Endothelial cell of umbilical vein (primary cell): ENCODE results near the gene LAMA5. TPM values are rescaled to one million over a fixed set of nuclear protein-coding genes. Genes with fewer than 3 reads are reported as not detected.

Source experiments
- BruUV-seq: library from RNA; stranded (reverse); fragments of 400-500 nt; replicated peaks from 2 replicates; lab custom pipeline; 2021; lab: Mats Ljungman, UMichigan
- CTCF ChIA-PET: fragments of 300-600, 350-600 bp; sonication (Branson Sonifier 250); formaldehyde crosslinking; loops from one replicate; lab custom pipeline; 2021; ENCODE audit warnings: antibody characterized with exemption, inconsistent platforms; lab: Charles Lee
- POLR2A ChIA-PET: fragments of 300-600, 350-600 bp; sonication (Branson Sonifier 250); formaldehyde crosslinking; loops from one replicate; lab custom pipeline; 2021; ENCODE audit warnings: antibody characterized with exemption, inconsistent platforms; lab: Charles Lee
- DNase-seq: peaks from one replicate; pipeline ENCODE4 v3.0.0-alpha.2; 2011; ENCODE audit warnings: low read depth, low spot score
- FAIRE-seq: peaks from 2 replicates; lab custom pipeline; 2011; peaks lifted over from hg19 to GRCh38; lab: Jason Lieb, UNC
- H2AFZ ChIP-seq: 2 replicates; pipeline ENCODE4 v1.6.0; 2012; ENCODE audit warnings: low read depth, low read length, control low read depth, inconsistent platforms
- H3K27ac ChIP-seq: 2 replicates; pipeline ENCODE4 v1.5.1; 2011; ENCODE audit warnings: low read depth, mild to moderate bottlenecking, control low read depth, low read length, moderate library complexity; ENCODE audit not compliant: insufficient read depth
- H3K27me3 ChIP-seq, 2 experiments: 2 replicates each; pipeline versions ENCODE4 v1.6.0 to v1.6.1; 2011; ENCODE audit warnings: low read length in 2 of 2, mixed read lengths in 1 of 2; ENCODE audit not compliant: control insufficient read depth in 2 of 2, insufficient read depth in 2 of 2
- H3K36me3 ChIP-seq, 2 experiments: 2 replicates in 1 of 2; 3 replicates in 1 of 2; pipeline ENCODE4 v1.5.1; 2011; ENCODE audit warnings: low read length in 2 of 2, mild to moderate bottlenecking in 1 of 2, moderate library complexity in 1 of 2; ENCODE audit not compliant: control insufficient read depth in 2 of 2, insufficient read depth in 2 of 2; ENCODE audit errors: extremely low read depth in 1 of 2
- H3K4me1 ChIP-seq: 3 replicates; pipeline ENCODE4 v1.5.1; 2011; ENCODE audit warnings: mild to moderate bottlenecking, low read length; ENCODE audit not compliant: control insufficient read depth, insufficient read depth; ENCODE audit errors: extremely low read depth
- H3K4me2 ChIP-seq: 2 replicates; pipeline ENCODE4 v1.6.1; 2011; ENCODE audit warnings: low read length, control low read depth, mixed read lengths; ENCODE audit not compliant: insufficient read depth
- H3K4me3 ChIP-seq, 3 experiments: fragments of 200-600 bp in 1 of 3; sonication (generic), shearing (Covaris generic) in 1 of 3; replicated peaks in 1 of 3; 2 replicates each; pipeline ENCODE4 v1.5.1; 2011 to 2016; ENCODE audit warnings: control low read depth in 3 of 3, low read length in 3 of 3, mild to moderate bottlenecking in 2 of 3, inconsistent platforms in 1 of 3, low read depth in 1 of 3, moderate library complexity in 1 of 3; ENCODE audit not compliant: insufficient read depth in 1 of 3
- H3K79me2 ChIP-seq: 2 replicates; pipeline ENCODE4 v1.6.0; 2012; ENCODE audit warnings: low read length, inconsistent platforms; ENCODE audit not compliant: control insufficient read depth, insufficient read depth
- H3K9ac ChIP-seq: replicated peaks from 2 replicates; pipeline ENCODE3; 2011; ENCODE audit warnings: low read length, control low read depth; ENCODE audit not compliant: insufficient read depth; ENCODE audit errors: extremely low read depth
- H3K9me1 ChIP-seq: replicated peaks from 3 replicates; pipeline ENCODE4 v1.6.0; 2011; ENCODE audit warnings: mild to moderate bottlenecking, low read length; ENCODE audit not compliant: control insufficient read depth, insufficient read depth; ENCODE audit errors: extremely low read depth
- H3K9me3 ChIP-seq: replicated peaks from 2 replicates; pipeline ENCODE4 v1.5.1; 2012; ENCODE audit warnings: low read length, inconsistent platforms; ENCODE audit not compliant: control insufficient read depth, insufficient read depth
- H4K20me1 ChIP-seq: replicated peaks from 2 replicates; pipeline ENCODE3; 2011; ENCODE audit warnings: mild to moderate bottlenecking, low read length; ENCODE audit not compliant: control insufficient read depth, insufficient read depth; ENCODE audit errors: extremely low read depth
- EZH2 ChIP-seq: IDR thresholded peaks from 2 replicates; pipeline ENCODE4 v1.6.1; 2012; ENCODE audit warnings: borderline replicate concordance, low read depth, mild to moderate bottlenecking, moderate library complexity, low read length, inconsistent platforms; ENCODE audit not compliant: severe bottlenecking
- FOS ChIP-seq: IDR thresholded peaks from 2 replicates; pipeline ENCODE4 v1.6.1; 2011; ENCODE audit warnings: mild to moderate bottlenecking, low read length, moderate library complexity, borderline replicate concordance; ENCODE audit not compliant: insufficient read depth
- GATA2 ChIP-seq: IDR thresholded peaks from 2 replicates; pipeline ENCODE4 v1.7.0; 2011; ENCODE audit warnings: low read depth, mild to moderate bottlenecking, moderate library complexity, mixed read lengths, low read length; ENCODE audit not compliant: insufficient read length, insufficient read depth
- JUN ChIP-seq: IDR thresholded peaks from 2 replicates; pipeline ENCODE4 v1.6.1; 2011; ENCODE audit warnings: borderline replicate concordance, low read depth; ENCODE audit not compliant: insufficient read length, insufficient read depth
- MAX ChIP-seq: IDR thresholded peaks from 2 replicates; pipeline ENCODE4 v1.6.1; 2011; ENCODE audit not compliant: insufficient read depth, insufficient read length
- MYC ChIP-seq: IDR thresholded peaks from one replicate; pipeline ENCODE4 v1.6.1; 2011; ENCODE audit warnings: mild to moderate bottlenecking, low read depth, low read length
- POLR2A ChIP-seq: IDR thresholded peaks from 2 replicates; pipeline ENCODE4 v1.6.1; 2012; ENCODE audit warnings: low read depth, mild to moderate bottlenecking, control low read depth, low read length
- POLR2AphosphoS5 ChIP-seq: IDR thresholded peaks from 2 replicates; pipeline ENCODE4 v1.6.1; 2012; ENCODE audit warnings: low read depth, mild to moderate bottlenecking, control low read depth, low read length, moderate library complexity; ENCODE audit not compliant: insufficient read depth
- dilution Hi-C: fragments of 300-500 bp; cut with MboI; formaldehyde crosslinking; loops from one replicate; pipeline ENCODE4 v1.15.0; 2019; ENCODE audit warnings: low sequenced_read_pairs; ENCODE audit not compliant: extremely low pct_ligation_motif_present
- intact Hi-C: fragments of 100-400 bp; cut with micrococcal nuclease; formaldehyde crosslinking; loops from one replicate; pipeline ENCODE4 v1.10.0; 2022
- polyA plus RNA-seq, 4 experiments: library from polyadenylated mRNA; depleted of rRNA in 3 of 4; stranded (reverse) in 3 of 4; unstranded in 1 of 4; fragments of >200 nt; gene quantifications; 2 replicates each; pipeline versions ENCODE4 v1.2.1 to v1.2.3, GENCODE V29; 2011 to 2012; ENCODE audit warnings: missing spikeins in 1 of 4
- total RNA-seq: library from RNA; stranded (reverse); gene quantifications from 2 replicates; pipeline ENCODE4 v1.2.3, GENCODE V29; 2021
- TF ChIP-seq, protein P1 (sequence below), 2 donors: IDR thresholded peaks; 1 replicate in 1 of 2; 2 replicates in 1 of 2; pipeline ENCODE4 v1.5.1; 2011; ENCODE audit warnings: low read length in 2 of 2, mild to moderate bottlenecking in 2 of 2, moderate library complexity in 2 of 2, control low read depth in 1 of 2, inconsistent platforms in 1 of 2, low read depth in 1 of 2; ENCODE audit not compliant: insufficient read depth in 1 of 2; ENCODE audit errors: extremely low read depth in 1 of 2

Gene LAMA5
- total and polyA plus RNA-seq, 2 donors (not counting 3 experiments of a cell fraction or from before 2014, with no cell fraction given), result 24.0 to 145 TPM

- no peaks in the 10 kb centered on the region for H4K20me1 ChIP-seq
- peak overlapping the region; percentile 61 for H2AFZ ChIP-seq
- H3K9me1 ChIP-seq, result no peaks in the 10 kb centered on the region
- H3K4me3 ChIP-seq, result peak overlapping the region in 1 of 3 experiments; percentile 60
- dilution Hi-C loops (no loop called here), intact Hi-C loops (no loop called here)
- FAIRE-seq, result peak; percentile 44
- DNase-seq, result no peak
- peaks cover 47% of the 10 kb centered on the region for H3K4me1 ChIP-seq
- ChIA-PET CTCF (interaction anchor here (0.7 to 9.9 kb wide), 8 partner anchors 10 to 65 kb away, joined by 3 to 179 read pairs (median 10); partner anchors contain the start of gene ADRM1), POLR2A (interaction anchor here (1.0 kb wide), 1 partner anchor 19 kb away, joined by 6 read pairs; the partner anchor contains the start of gene RPS21)
- H3K9ac ChIP-seq, result no peak overlapping the region
- no peak for TF ChIP-seq MYC
- TF ChIP-seq FOS, result no peak
- TF ChIP-seq GATA2, result no peak
- no peak for TF ChIP-seq POLR2AphosphoS5
- no peak for TF ChIP-seq EZH2
- TF ChIP-seq JUN, result no peak
- TF ChIP-seq, protein P1, sequence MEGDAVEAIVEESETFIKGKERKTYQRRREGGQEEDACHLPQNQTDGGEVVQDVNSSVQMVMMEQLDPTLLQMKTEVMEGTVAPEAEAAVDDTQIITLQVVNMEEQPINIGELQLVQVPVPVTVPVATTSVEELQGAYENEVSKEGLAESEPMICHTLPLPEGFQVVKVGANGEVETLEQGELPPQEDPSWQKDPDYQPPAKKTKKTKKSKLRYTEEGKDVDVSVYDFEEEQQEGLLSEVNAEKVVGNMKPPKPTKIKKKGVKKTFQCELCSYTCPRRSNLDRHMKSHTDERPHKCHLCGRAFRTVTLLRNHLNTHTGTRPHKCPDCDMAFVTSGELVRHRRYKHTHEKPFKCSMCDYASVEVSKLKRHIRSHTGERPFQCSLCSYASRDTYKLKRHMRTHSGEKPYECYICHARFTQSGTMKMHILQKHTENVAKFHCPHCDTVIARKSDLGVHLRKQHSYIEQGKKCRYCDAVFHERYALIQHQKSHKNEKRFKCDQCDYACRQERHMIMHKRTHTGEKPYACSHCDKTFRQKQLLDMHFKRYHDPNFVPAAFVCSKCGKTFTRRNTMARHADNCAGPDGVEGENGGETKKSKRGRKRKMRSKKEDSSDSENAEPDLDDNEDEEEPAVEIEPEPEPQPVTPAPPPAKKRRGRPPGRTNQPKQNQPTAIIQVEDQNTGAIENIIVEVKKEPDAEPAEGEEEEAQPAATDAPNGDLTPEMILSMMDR (IDR thresholded peaks at IDR 0.05; ENCODE audit: extremely low read depth in 1 of 2, insufficient read depth in 1 of 2, low read depth in 1 of 2, low read length in 2 of 2), result no peak
- no peak for TF ChIP-seq MAX
- TF ChIP-seq POLR2A, result no peak
- no peaks in the 10 kb centered on the region for H3K27me3 ChIP-seq
- BruUV-seq, result no TSS peak
- no peak overlapping the region for H3K27ac ChIP-seq
- peaks cover 39% of the 10 kb centered on the region for H3K79me2 ChIP-seq
- H3K4me2 ChIP-seq, result peak overlapping the region; percentile 61
- no peaks in the 10 kb centered on the region for H3K9me3 ChIP-seq
- H3K36me3 ChIP-seq, result no peaks in the 10 kb centered on the region
These were observed 700 bp upstream of the LAMA5 start for GRCh38 chr20:62367633-62368391.
